NB4 (cell line): ENCODE data around the gene MRPL17.

Source experiments
- DNase-seq: peaks from one replicate; pipeline ENCODE4 v3.0.0; 2010; ENCODE audit warnings: low read depth
- H3K4me3 ChIP-seq: one replicate; pipeline ENCODE4 v1.5.1; 2011; ENCODE audit warnings: mild to moderate bottlenecking, low read depth, low read length, moderate library complexity
- MYC ChIP-seq: IDR thresholded peaks from 2 replicates; pipeline ENCODE4 v1.6.1; 2011; ENCODE audit warnings: low read depth, low read length
- POLR2A ChIP-seq: IDR thresholded peaks from 2 replicates; pipeline ENCODE4 v1.6.1; 2011; ENCODE audit warnings: mild to moderate bottlenecking; ENCODE audit not compliant: insufficient read length; ENCODE audit errors: extremely low read depth
- TF ChIP-seq, protein P1 (sequence below): IDR thresholded peaks from 2 replicates; pipeline ENCODE4 v1.6.1; 2011; ENCODE audit warnings: low read depth, low read length
- TF ChIP-seq, protein P2 (sequence below): IDR thresholded peaks from one replicate; pipeline ENCODE4 v1.5.1; 2012; ENCODE audit warnings: low read depth, low read length

MRPL17 gene

GRCh38 chr11:6682936-6683861 lies at the start of gene MRPL17:
MRPL17 (minus strand) TSS chr11:6683340; CDS start chr11:6683296, 44 bp downstream.
- TF ChIP-seq, protein P1, sequence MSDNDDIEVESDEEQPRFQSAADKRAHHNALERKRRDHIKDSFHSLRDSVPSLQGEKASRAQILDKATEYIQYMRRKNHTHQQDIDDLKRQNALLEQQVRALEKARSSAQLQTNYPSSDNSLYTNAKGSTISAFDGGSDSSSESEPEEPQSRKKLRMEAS, result peak; percentile 81
- TF ChIP-seq, protein P2, sequence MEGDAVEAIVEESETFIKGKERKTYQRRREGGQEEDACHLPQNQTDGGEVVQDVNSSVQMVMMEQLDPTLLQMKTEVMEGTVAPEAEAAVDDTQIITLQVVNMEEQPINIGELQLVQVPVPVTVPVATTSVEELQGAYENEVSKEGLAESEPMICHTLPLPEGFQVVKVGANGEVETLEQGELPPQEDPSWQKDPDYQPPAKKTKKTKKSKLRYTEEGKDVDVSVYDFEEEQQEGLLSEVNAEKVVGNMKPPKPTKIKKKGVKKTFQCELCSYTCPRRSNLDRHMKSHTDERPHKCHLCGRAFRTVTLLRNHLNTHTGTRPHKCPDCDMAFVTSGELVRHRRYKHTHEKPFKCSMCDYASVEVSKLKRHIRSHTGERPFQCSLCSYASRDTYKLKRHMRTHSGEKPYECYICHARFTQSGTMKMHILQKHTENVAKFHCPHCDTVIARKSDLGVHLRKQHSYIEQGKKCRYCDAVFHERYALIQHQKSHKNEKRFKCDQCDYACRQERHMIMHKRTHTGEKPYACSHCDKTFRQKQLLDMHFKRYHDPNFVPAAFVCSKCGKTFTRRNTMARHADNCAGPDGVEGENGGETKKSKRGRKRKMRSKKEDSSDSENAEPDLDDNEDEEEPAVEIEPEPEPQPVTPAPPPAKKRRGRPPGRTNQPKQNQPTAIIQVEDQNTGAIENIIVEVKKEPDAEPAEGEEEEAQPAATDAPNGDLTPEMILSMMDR, result peak; percentile 68
- TF ChIP-seq MYC (peak; percentile 84), POLR2A (peak; percentile 96)
- H3K4me3 ChIP-seq, result peak within 1 kb of the TSS; percentile 98
- DNase-seq, result peak; percentile 98

- H3K4me3 ChIP-seq, result no peak overlapping the region
- TF ChIP-seq, protein P2, result no peak
- TF ChIP-seq, protein P1, result no peak
- TF ChIP-seq MYC (no peak), POLR2A (no peak)
- no peak for DNase-seq
Measured at GRCh38 chr11:6727971-6728760, 45.0 kb upstream of the MRPL17 start.

GRCh38 chr11:6725386-6725896 lies 42.3 kb upstream of the MRPL17 start:
- H3K4me3 ChIP-seq, result no peak overlapping the region
- TF ChIP-seq MYC, result no peak
- no peak for TF ChIP-seq POLR2A
- TF ChIP-seq, protein P2, result no peak
- TF ChIP-seq, protein P1, result no peak
- no peak for DNase-seq

GRCh38 chr11:6724013-6724412 lies 40.9 kb upstream of the MRPL17 start:
- no peak overlapping the region for H3K4me3 ChIP-seq
- no peak for DNase-seq
- TF ChIP-seq, protein P1, result no peak
- TF ChIP-seq POLR2A, result no peak
- TF ChIP-seq, protein P2, result no peak
- no peak for TF ChIP-seq MYC

- no peak for TF ChIP-seq POLR2A
- TF ChIP-seq, protein P2, result no peak
- TF ChIP-seq, protein P1, result no peak
- no peak for DNase-seq
- no peak overlapping the region for H3K4me3 ChIP-seq
Measured at GRCh38 chr11:6721343-6721742, 38.2 kb upstream of the MRPL17 start.
